Immature natural killer cell (primary cell): ENCODE data around the gene CRYGA. TPM values are rescaled to one million over a fixed set of nuclear protein-coding genes. Genes with fewer than 3 reads are reported as not detected.
A peak's percentile ranks its signal among the peaks of the same experiment; 100 is the strongest.

ENCODE experiments used
- DNase-seq, 3 donors: peaks; one replicate each; pipeline ENCODE4 v3.0.0; 2022; ENCODE audit warnings: mixed read lengths in 1 of 3
- H3K27ac Mint-ChIP-seq, 6 donors: one replicate each; pipeline ENCODE4 v1.8.0; 2020; ENCODE audit warnings: mixed read lengths in 6 of 6, mild to moderate bottlenecking in 5 of 6, inconsistent platforms in 4 of 6, moderate library complexity in 3 of 6
- H3K27me3 Mint-ChIP-seq, 3 donors: one replicate each; pipeline ENCODE4 v1.8.0; 2020 to 2021; ENCODE audit warnings: low read depth in 3 of 3, mild to moderate bottlenecking in 3 of 3, mixed read lengths in 3 of 3, moderate library complexity in 3 of 3, inconsistent platforms in 1 of 3
- H3K36me3 Mint-ChIP-seq, 3 donors: one replicate each; pipeline ENCODE4 v1.8.0; 2020; ENCODE audit warnings: mixed read lengths in 3 of 3, inconsistent platforms in 2 of 3, mild to moderate bottlenecking in 2 of 3
- H3K4me1 Mint-ChIP-seq, 2 donors: one replicate each; pipeline ENCODE4 v1.8.0; 2020; ENCODE audit warnings: inconsistent platforms in 2 of 2, mild to moderate bottlenecking in 2 of 2, mixed read lengths in 2 of 2, moderate library complexity in 1 of 2
- H3K4me3 Mint-ChIP-seq, 5 donors: one replicate each; pipeline ENCODE4 v1.8.0; 2020; ENCODE audit warnings: mild to moderate bottlenecking in 5 of 5, mixed read lengths in 5 of 5, inconsistent platforms in 3 of 5, moderate library complexity in 3 of 5
- H3K9me3 Mint-ChIP-seq, 6 donors: one replicate each; pipeline ENCODE4 v1.8.0; 2020; ENCODE audit warnings: mild to moderate bottlenecking in 6 of 6, mixed read lengths in 6 of 6, inconsistent platforms in 4 of 6, moderate library complexity in 3 of 6
- polyA plus RNA-seq, 3 donors: library from polyadenylated mRNA; unstranded; fragments of 300-500 nt; fragmentation: Illumina TruSeq; gene quantifications; one replicate each; pipeline ENCODE4 v1.2.3, GENCODE V29; 2021

The CRYGA gene
- polyA plus RNA-seq, 3 donors from 2014 or later = not detected

GRCh38 chr2:208183526-208183925 is 20.1 kb upstream of the CRYGA start:
- Mint-ChIP-seq H3K36me3 (no peaks in the 10 kb centered on the region), H3K4me1 (no peaks in the 10 kb centered on the region), H3K27ac (no peak overlapping the region), H3K27me3 (peaks cover 0 to 16% (median 6%) of the 10 kb centered on the region in 3 donors), H3K4me3 (no peak overlapping the region), H3K9me3 (peaks cover 0 to 2% (median 0%) of the 10 kb centered on the region in 6 donors)
- no peak for DNase-seq

GRCh38 chr2:208182835-208183234 is 19.4 kb upstream of the CRYGA start:
- no peak for DNase-seq
- Mint-ChIP-seq H3K9me3 (peaks cover 0 to 2% (median 0%) of the 10 kb centered on the region in 6 donors), H3K4me3 (no peak overlapping the region), H3K4me1 (no peaks in the 10 kb centered on the region), H3K27ac (no peak overlapping the region), H3K27me3 (peaks cover 0 to 13% (median 9%) of the 10 kb centered on the region in 3 donors), H3K36me3 (no peaks in the 10 kb centered on the region)

GRCh38 chr2:208179028-208179609 is 15.7 kb upstream of the CRYGA start:
- peaks cover 1 to 7% of the 10 kb centered on the region in 2 donors for H3K4me1 Mint-ChIP-seq
- H3K4me3 Mint-ChIP-seq = no peak overlapping the region
- H3K9me3 Mint-ChIP-seq = peaks cover 0 to under 1% (median 0%) of the 10 kb centered on the region in 6 donors
- no peaks in the 10 kb centered on the region for H3K36me3 Mint-ChIP-seq
- no peak for DNase-seq
- H3K27me3 Mint-ChIP-seq = peaks cover 0 to 10% (median 8%) of the 10 kb centered on the region in 3 donors
- H3K27ac Mint-ChIP-seq = no peak overlapping the region

GRCh38 chr2:208175840-208176153 is 12.4 kb upstream of the CRYGA start:
- no peaks in the 10 kb centered on the region for H3K36me3 Mint-ChIP-seq
- H3K4me3 Mint-ChIP-seq = no peak overlapping the region

GRCh38 chr2:208175069-208175839 is 11.9 kb upstream of the CRYGA start:
- H3K4me3 Mint-ChIP-seq = no peak overlapping the region
- H3K9me3 Mint-ChIP-seq = no peaks in the 10 kb centered on the region
- DNase-seq = peak; percentile 36 to 44 (median 37)
- peaks cover 1 to 7% of the 10 kb centered on the region in 2 donors for H3K4me1 Mint-ChIP-seq
- peaks cover 0 to 12% (median 10%) of the 10 kb centered on the region in 3 donors for H3K27me3 Mint-ChIP-seq
- H3K27ac Mint-ChIP-seq = no peak overlapping the region
- no peaks in the 10 kb centered on the region for H3K36me3 Mint-ChIP-seq

More at GRCh38 chr2:208175840-208176153, 12.4 kb upstream of the CRYGA start:
- no peaks in the 10 kb centered on the region for H3K9me3 Mint-ChIP-seq
- H3K27me3 Mint-ChIP-seq = peaks cover 0 to 12% (median 10%) of the 10 kb centered on the region in 3 donors
- H3K27ac Mint-ChIP-seq = no peak overlapping the region
- DNase-seq = no peak
- H3K4me1 Mint-ChIP-seq = peaks cover 1 to 7% of the 10 kb centered on the region in 2 donors

GRCh38 chr2:208174144-208174543 is 10.8 kb upstream of the CRYGA start:
- Mint-ChIP-seq H3K4me3 (no peak overlapping the region), H3K27ac (no peak overlapping the region), H3K36me3 (no peaks in the 10 kb centered on the region), H3K27me3 (peaks cover 0 to 12% (median 11%) of the 10 kb centered on the region in 3 donors), H3K9me3 (no peaks in the 10 kb centered on the region), H3K4me1 (peaks cover 1 to 7% of the 10 kb centered on the region in 2 donors)
- no peak for DNase-seq

- H3K36me3 Mint-ChIP-seq = no peaks in the 10 kb centered on the region
- peaks cover 1 to 7% of the 10 kb centered on the region in 2 donors for H3K4me1 Mint-ChIP-seq
- DNase-seq = no peak
- no peak overlapping the region for H3K4me3 Mint-ChIP-seq
- no peaks in the 10 kb centered on the region for H3K9me3 Mint-ChIP-seq
- peaks cover 0 to 18% (median 10%) of the 10 kb centered on the region in 3 donors for H3K27me3 Mint-ChIP-seq
- no peak overlapping the region for H3K27ac Mint-ChIP-seq
These were observed 8.7 kb upstream of the CRYGA start for GRCh38 chr2:208172125-208172524.

GRCh38 chr2:208164951-208165755 is 1.8 kb upstream of the CRYGA start:
- H3K9me3 Mint-ChIP-seq = no peaks in the 10 kb centered on the region

GRCh38 chr2:208156439-208156838 is 7.0 kb downstream of the CRYGA start:
- Mint-ChIP-seq H3K36me3 (no peaks in the 10 kb centered on the region), H3K27me3 (peaks cover 0 to 1% (median 0%) of the 10 kb centered on the region in 3 donors), H3K4me3 (no peak overlapping the region), H3K4me1 (no peaks in the 10 kb centered on the region), H3K27ac (no peak overlapping the region), H3K9me3 (no peaks in the 10 kb centered on the region)
- no peak for DNase-seq

More at GRCh38 chr2:208164951-208165755, 1.8 kb upstream of the CRYGA start:
- Mint-ChIP-seq H3K36me3 (no peaks in the 10 kb centered on the region), H3K27me3 (peaks cover 0 to 10% (median 3%) of the 10 kb centered on the region in 3 donors), H3K27ac (no peak overlapping the region), H3K4me1 (no peaks in the 10 kb centered on the region), H3K4me3 (no peak overlapping the region)
- DNase-seq = no peak

- peaks cover 0 to 6% (median 1%) of the 10 kb centered on the region in 6 donors for H3K9me3 Mint-ChIP-seq
- H3K27ac Mint-ChIP-seq = no peak overlapping the region
- no peaks in the 10 kb centered on the region for H3K4me1 Mint-ChIP-seq
- H3K4me3 Mint-ChIP-seq = no peak overlapping the region
- peaks cover 0 to 9% (median 1%) of the 10 kb centered on the region in 3 donors for H3K27me3 Mint-ChIP-seq
- DNase-seq = no peak
- peaks cover 0 to 5% (median 4%) of the 10 kb centered on the region in 3 donors for H3K36me3 Mint-ChIP-seq
These were observed 10.2 kb downstream of the CRYGA start for GRCh38 chr2:208153156-208153555.

GRCh38 chr2:208150956-208151355 is 12.4 kb downstream of the CRYGA start:
- no peaks in the 10 kb centered on the region for H3K4me1 Mint-ChIP-seq
- H3K27ac Mint-ChIP-seq = no peak overlapping the region
- DNase-seq = no peak
- H3K9me3 Mint-ChIP-seq = peaks cover 0 to 6% (median 1%) of the 10 kb centered on the region in 6 donors
- peaks cover 0 to 9% (median 3%) of the 10 kb centered on the region in 3 donors for H3K27me3 Mint-ChIP-seq
- peaks cover 0 to 5% (median 4%) of the 10 kb centered on the region in 3 donors for H3K36me3 Mint-ChIP-seq
- no peak overlapping the region for H3K4me3 Mint-ChIP-seq

GRCh38 chr2:208150094-208150493 is 13.3 kb downstream of the CRYGA start:
- Mint-ChIP-seq H3K36me3 (peaks cover 0 to 5% (median 4%) of the 10 kb centered on the region in 3 donors), H3K9me3 (peaks cover 0 to 6% (median 1%) of the 10 kb centered on the region in 6 donors), H3K4me1 (no peaks in the 10 kb centered on the region), H3K27me3 (peaks cover 0 to 9% (median 3%) of the 10 kb centered on the region in 3 donors), H3K4me3 (no peak overlapping the region), H3K27ac (no peak overlapping the region)
- no peak for DNase-seq

- peaks cover 0 to 9% (median 3%) of the 10 kb centered on the region in 3 donors for H3K27me3 Mint-ChIP-seq
- H3K9me3 Mint-ChIP-seq = peaks cover 0 to 6% (median 1%) of the 10 kb centered on the region in 6 donors
- peaks cover 0 to 5% (median 4%) of the 10 kb centered on the region in 3 donors for H3K36me3 Mint-ChIP-seq
- H3K4me3 Mint-ChIP-seq = no peak overlapping the region
- no peak overlapping the region for H3K27ac Mint-ChIP-seq
- no peaks in the 10 kb centered on the region for H3K4me1 Mint-ChIP-seq
- DNase-seq = no peak
These were observed 14.6 kb downstream of the CRYGA start for GRCh38 chr2:208148803-208149202.
